WTC11 (cell line): Measurements from ENCODE around the gene DGUOK. TPM values are rescaled to one million over a fixed set of nuclear protein-coding genes. Genes with fewer than 3 reads are reported as not detected.
A peak's percentile ranks its signal among the peaks of the same experiment; 100 is the strongest.
"Not testable (repeated sequence)": the region's sequence is repeated elsewhere in the genome, so short reads cannot be mapped to it uniquely, and the experiment has no call there.

Experiments used
- ATAC-seq: fragments of 200-7000 bp; cut with Tn5 transposase; 2 replicates; pipeline ENCODE4 v1.10.0; 2021; ENCODE audit warnings: mild to moderate bottlenecking, moderate library complexity
- CTCF ChIA-PET: fragments of 300-600 bp; sonication (Branson Sonifier 250); formaldehyde crosslinking; loops from one replicate; lab custom pipeline; 2021; ENCODE audit warnings: antibody characterized with exemption; lab: Charles Lee
- POLR2A ChIA-PET: fragments of 350-600 bp; sonication (Branson Sonifier 250); formaldehyde crosslinking; loops from one replicate; lab custom pipeline; 2021; ENCODE audit warnings: antibody characterized with exemption; lab: Charles Lee
- DNase-seq: peaks from one replicate; pipeline ENCODE4 v3.0.0; 2021; ENCODE audit warnings: low spot score
- H3K27ac Mint-ChIP-seq: 2 replicates; pipeline ENCODE4 v1.8.0; 2021; ENCODE audit warnings: mixed read lengths
- H3K27me3 Mint-ChIP-seq: 2 replicates; pipeline ENCODE4 v1.8.0; 2021; ENCODE audit warnings: low read depth, mild to moderate bottlenecking, moderate library complexity, mixed read lengths
- H3K36me3 Mint-ChIP-seq: 2 replicates; pipeline ENCODE4 v1.8.0; 2021; ENCODE audit warnings: mixed read lengths
- H3K4me1 Mint-ChIP-seq: 2 replicates; pipeline ENCODE4 v1.8.0; 2022; ENCODE audit warnings: mixed read lengths
- H3K4me3 Mint-ChIP-seq: 2 replicates; pipeline ENCODE4 v1.8.0; 2021; ENCODE audit warnings: mild to moderate bottlenecking, moderate library complexity, mixed read lengths
- H3K9me3 Mint-ChIP-seq: 2 replicates; pipeline ENCODE4 v1.8.0; 2021; ENCODE audit warnings: mixed read lengths
- CBFB ChIP-seq: sonication (generic); formaldehyde crosslinking; IDR thresholded peaks from 2 replicates; pipeline ENCODE4 v1.8.1; 2022; ENCODE audit warnings: mild to moderate bottlenecking, low read depth, missing genetic modification reagents
- GRHL2 ChIP-seq: fragments of 250-450 bp; sonication (Bioruptor Pico); IDR thresholded peaks from 2 replicates; pipeline ENCODE4 v1.8.0; 2022; ENCODE audit warnings: mild to moderate bottlenecking, moderate library complexity; ENCODE audit not compliant: insufficient replicate concordance, severe bottlenecking
- MYBL2 ChIP-seq: sonication (generic); formaldehyde crosslinking; IDR thresholded peaks from 2 replicates; pipeline ENCODE4 v1.8.1; 2023; ENCODE audit warnings: mild to moderate bottlenecking, moderate library complexity, missing genetic modification reagents
- NR2C2 ChIP-seq: sonication (generic); formaldehyde crosslinking; IDR thresholded peaks from 2 replicates; pipeline ENCODE4 v1.8.0; 2022; ENCODE audit warnings: mild to moderate bottlenecking, missing genetic modification reagents
- RORB ChIP-seq: fragments of 250-450 bp; sonication (Bioruptor Pico); IDR thresholded peaks from 2 replicates; pipeline ENCODE4 v1.9.0; 2021; ENCODE audit warnings: mild to moderate bottlenecking
- SMAD4 ChIP-seq: sonication (generic); formaldehyde crosslinking; IDR thresholded peaks from 2 replicates; pipeline ENCODE4 v1.8.0; 2022; ENCODE audit warnings: mild to moderate bottlenecking, missing genetic modification reagents
- ZNF396 ChIP-seq: fragments of 250-450 bp; sonication (Bioruptor Pico); IDR thresholded peaks from 2 replicates; pipeline ENCODE4 v1.8.0; 2021; ENCODE audit warnings: mild to moderate bottlenecking, moderate library complexity, borderline replicate concordance
- total RNA-seq: library from RNA; stranded (reverse); gene quantifications from 3 replicates; pipeline ENCODE4 v1.2.3, GENCODE V29; 2021
- TF ChIP-seq, protein P1 (sequence below): sonication (generic); formaldehyde crosslinking; IDR thresholded peaks from 2 replicates; pipeline ENCODE4 v1.8.1; 2023; ENCODE audit warnings: mild to moderate bottlenecking, missing genetic modification reagents
- TF ChIP-seq, protein P2 (sequence below): sonication (generic); formaldehyde crosslinking; IDR thresholded peaks from 2 replicates; pipeline ENCODE4 v1.8.1; 2022; ENCODE audit warnings: missing genetic modification reagents, borderline replicate concordance
- TF ChIP-seq, protein P3 (sequence below): sonication (generic); formaldehyde crosslinking; IDR thresholded peaks from 2 replicates; pipeline ENCODE4 v1.8.1; 2022; ENCODE audit warnings: low read depth, missing genetic modification reagents, borderline replicate concordance
- TF ChIP-seq, protein P4 (sequence below): fragments of 250-450 bp; sonication (Bioruptor Pico); IDR thresholded peaks from 2 replicates; pipeline ENCODE4 v1.9.0; 2021; ENCODE audit warnings: mild to moderate bottlenecking
- TF ChIP-seq, protein P5 (sequence below): sonication (generic); formaldehyde crosslinking; IDR thresholded peaks from 2 replicates; pipeline ENCODE4 v1.8.0; 2023; ENCODE audit warnings: missing genetic modification reagents
- TF ChIP-seq, protein P6 (sequence below): fragments of 250-450 bp; sonication (Bioruptor Pico); IDR thresholded peaks from 2 replicates; pipeline ENCODE4 v1.9.0; 2021; ENCODE audit warnings: mild to moderate bottlenecking, borderline replicate concordance

Gene DGUOK
- total RNA-seq, 1 experiment from 2014 or later, result 105 TPM

DNA sequence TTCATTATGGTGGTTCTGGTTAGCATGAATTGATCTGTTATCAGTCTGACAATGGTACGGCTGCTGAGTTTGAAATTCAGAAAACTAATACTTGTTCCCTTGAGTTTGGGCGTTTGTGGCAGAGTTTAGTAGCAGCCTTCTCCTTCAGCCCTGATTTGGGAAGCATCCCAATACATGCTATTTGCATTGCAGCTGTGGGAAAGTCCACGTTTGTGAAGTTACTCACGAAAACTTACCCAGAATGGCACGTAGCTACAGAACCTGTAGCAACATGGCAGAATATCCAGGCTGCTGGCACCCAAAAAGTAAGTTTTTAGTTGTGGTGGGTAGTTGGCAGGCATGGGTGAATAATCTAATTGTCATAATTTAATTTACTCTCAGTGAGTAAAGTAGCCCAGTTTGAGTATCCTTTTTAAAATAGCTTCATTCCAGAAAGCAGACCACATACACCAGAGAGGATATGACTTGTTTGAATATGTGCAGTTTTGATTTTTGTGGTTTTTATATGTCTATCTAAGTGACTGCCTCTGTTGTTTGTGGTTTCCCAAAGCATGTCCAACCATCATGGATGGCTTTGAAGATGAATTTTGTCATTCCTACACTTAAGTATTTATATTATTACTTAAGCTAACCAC, 12.2 kb downstream of the DGUOK start:
- H3K27me3 Mint-ChIP-seq, result no peaks in the 10 kb centered on the region
- ATAC-seq (no peak), DNase-seq (no peak)
- ChIA-PET POLR2A (no interaction called here), CTCF (interaction anchor here (0.6 to 1.4 kb wide), 4 partner anchors 182 to 396 kb away, joined by 3 read pairs; no protein-coding TSS in a partner anchor)
- H3K4me3 Mint-ChIP-seq, result no peak overlapping the region
- H3K36me3 Mint-ChIP-seq, result peaks cover 10% of the 10 kb centered on the region
- peaks cover 4% of the 10 kb centered on the region; the same call in 1 of the 2 replicates for H3K4me1 Mint-ChIP-seq
- no peaks in the 10 kb centered on the region for H3K9me3 Mint-ChIP-seq
- H3K27ac Mint-ChIP-seq, result peak overlapping the region; percentile 46; the same call in 1 of the 2 replicates
- TF ChIP-seq NR2C2 (CRISPR knock-in tag) (no peak), GRHL2 (no peak), SMAD4 (CRISPR knock-in tag) (no peak)
- TF ChIP-seq, protein P1, sequence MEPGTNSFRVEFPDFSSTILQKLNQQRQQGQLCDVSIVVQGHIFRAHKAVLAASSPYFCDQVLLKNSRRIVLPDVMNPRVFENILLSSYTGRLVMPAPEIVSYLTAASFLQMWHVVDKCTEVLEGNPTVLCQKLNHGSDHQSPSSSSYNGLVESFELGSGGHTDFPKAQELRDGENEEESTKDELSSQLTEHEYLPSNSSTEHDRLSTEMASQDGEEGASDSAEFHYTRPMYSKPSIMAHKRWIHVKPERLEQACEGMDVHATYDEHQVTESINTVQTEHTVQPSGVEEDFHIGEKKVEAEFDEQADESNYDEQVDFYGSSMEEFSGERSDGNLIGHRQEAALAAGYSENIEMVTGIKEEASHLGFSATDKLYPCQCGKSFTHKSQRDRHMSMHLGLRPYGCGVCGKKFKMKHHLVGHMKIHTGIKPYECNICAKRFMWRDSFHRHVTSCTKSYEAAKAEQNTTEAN (CRISPR knock-in tag), result no peak

DNA sequence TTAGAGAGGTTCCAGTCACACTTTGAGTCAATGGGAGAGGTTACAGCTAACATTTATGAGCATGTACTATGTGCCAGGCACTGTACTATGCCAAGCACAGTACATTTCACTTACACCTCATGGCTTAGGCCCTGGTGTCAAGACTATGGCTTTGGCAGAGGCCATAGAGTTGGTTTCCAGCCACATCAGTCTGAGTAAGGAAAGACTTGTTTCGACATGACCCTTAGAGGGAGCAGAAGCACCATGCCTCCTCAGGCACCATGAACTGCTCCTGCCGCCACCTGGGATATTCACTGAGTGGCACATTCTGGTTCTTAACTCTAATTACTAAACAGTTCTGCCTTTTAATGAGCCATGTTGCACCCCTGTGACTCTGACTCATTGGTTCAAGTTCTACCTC, 12.7 kb downstream of the DGUOK start:
- Mint-ChIP-seq H3K36me3 (peaks cover 13% of the 10 kb centered on the region), H3K27me3 (no peaks in the 10 kb centered on the region), H3K4me3 (no peak overlapping the region), H3K4me1 (peaks cover 4% of the 10 kb centered on the region; the same call in 1 of the 2 replicates), H3K27ac (peak overlapping the region; percentile 47; the same call in 1 of the 2 replicates), H3K9me3 (no peaks in the 10 kb centered on the region)
- ATAC-seq (peak; percentile 81), DNase-seq (no peak)
- ChIA-PET POLR2A (no interaction called here), CTCF (interaction anchor here (0.6 to 1.4 kb wide), 4 partner anchors 181 to 396 kb away, joined by 3 read pairs; no protein-coding TSS in a partner anchor)
- TF ChIP-seq MYBL2 (CRISPR knock-in tag) (no peak), CBFB (CRISPR knock-in tag) (no peak), RORB (CRISPR knock-in tag) (no peak), ZNF396 (CRISPR knock-in tag) (no peak)
- TF ChIP-seq, protein P2, sequence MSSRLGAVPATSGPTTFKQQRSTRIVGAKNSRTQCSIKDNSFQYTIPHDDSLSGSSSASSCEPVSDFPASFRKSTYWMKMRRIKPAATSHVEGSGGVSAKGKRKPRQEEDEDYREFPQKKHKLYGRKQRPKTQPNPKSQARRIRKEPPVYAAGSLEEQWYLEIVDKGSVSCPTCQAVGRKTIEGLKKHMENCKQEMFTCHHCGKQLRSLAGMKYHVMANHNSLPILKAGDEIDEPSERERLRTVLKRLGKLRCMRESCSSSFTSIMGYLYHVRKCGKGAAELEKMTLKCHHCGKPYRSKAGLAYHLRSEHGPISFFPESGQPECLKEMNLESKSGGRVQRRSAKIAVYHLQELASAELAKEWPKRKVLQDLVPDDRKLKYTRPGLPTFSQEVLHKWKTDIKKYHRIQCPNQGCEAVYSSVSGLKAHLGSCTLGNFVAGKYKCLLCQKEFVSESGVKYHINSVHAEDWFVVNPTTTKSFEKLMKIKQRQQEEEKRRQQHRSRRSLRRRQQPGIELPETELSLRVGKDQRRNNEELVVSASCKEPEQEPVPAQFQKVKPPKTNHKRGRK (CRISPR knock-in tag), result no peak
- TF ChIP-seq, protein P3, sequence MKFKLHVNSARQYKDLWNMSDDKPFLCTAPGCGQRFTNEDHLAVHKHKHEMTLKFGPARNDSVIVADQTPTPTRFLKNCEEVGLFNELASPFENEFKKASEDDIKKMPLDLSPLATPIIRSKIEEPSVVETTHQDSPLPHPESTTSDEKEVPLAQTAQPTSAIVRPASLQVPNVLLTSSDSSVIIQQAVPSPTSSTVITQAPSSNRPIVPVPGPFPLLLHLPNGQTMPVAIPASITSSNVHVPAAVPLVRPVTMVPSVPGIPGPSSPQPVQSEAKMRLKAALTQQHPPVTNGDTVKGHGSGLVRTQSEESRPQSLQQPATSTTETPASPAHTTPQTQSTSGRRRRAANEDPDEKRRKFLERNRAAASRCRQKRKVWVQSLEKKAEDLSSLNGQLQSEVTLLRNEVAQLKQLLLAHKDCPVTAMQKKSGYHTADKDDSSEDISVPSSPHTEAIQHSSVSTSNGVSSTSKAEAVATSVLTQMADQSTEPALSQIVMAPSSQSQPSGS (CRISPR knock-in tag), result no peak
- TF ChIP-seq, protein P4, sequence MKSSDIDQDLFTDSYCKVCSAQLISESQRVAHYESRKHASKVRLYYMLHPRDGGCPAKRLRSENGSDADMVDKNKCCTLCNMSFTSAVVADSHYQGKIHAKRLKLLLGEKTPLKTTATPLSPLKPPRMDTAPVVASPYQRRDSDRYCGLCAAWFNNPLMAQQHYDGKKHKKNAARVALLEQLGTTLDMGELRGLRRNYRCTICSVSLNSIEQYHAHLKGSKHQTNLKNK (CRISPR knock-in tag), result no peak
- TF ChIP-seq, protein P5, sequence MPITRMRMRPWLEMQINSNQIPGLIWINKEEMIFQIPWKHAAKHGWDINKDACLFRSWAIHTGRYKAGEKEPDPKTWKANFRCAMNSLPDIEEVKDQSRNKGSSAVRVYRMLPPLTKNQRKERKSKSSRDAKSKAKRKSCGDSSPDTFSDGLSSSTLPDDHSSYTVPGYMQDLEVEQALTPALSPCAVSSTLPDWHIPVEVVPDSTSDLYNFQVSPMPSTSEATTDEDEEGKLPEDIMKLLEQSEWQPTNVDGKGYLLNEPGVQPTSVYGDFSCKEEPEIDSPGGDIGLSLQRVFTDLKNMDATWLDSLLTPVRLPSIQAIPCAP (CRISPR knock-in tag), result no peak
- TF ChIP-seq, protein P6, sequence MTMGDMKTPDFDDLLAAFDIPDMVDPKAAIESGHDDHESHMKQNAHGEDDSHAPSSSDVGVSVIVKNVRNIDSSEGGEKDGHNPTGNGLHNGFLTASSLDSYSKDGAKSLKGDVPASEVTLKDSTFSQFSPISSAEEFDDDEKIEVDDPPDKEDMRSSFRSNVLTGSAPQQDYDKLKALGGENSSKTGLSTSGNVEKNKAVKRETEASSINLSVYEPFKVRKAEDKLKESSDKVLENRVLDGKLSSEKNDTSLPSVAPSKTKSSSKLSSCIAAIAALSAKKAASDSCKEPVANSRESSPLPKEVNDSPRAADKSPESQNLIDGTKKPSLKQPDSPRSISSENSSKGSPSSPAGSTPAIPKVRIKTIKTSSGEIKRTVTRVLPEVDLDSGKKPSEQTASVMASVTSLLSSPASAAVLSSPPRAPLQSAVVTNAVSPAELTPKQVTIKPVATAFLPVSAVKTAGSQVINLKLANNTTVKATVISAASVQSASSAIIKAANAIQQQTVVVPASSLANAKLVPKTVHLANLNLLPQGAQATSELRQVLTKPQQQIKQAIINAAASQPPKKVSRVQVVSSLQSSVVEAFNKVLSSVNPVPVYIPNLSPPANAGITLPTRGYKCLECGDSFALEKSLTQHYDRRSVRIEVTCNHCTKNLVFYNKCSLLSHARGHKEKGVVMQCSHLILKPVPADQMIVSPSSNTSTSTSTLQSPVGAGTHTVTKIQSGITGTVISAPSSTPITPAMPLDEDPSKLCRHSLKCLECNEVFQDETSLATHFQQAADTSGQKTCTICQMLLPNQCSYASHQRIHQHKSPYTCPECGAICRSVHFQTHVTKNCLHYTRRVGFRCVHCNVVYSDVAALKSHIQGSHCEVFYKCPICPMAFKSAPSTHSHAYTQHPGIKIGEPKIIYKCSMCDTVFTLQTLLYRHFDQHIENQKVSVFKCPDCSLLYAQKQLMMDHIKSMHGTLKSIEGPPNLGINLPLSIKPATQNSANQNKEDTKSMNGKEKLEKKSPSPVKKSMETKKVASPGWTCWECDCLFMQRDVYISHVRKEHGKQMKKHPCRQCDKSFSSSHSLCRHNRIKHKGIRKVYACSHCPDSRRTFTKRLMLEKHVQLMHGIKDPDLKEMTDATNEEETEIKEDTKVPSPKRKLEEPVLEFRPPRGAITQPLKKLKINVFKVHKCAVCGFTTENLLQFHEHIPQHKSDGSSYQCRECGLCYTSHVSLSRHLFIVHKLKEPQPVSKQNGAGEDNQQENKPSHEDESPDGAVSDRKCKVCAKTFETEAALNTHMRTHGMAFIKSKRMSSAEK, result no peak

DNA sequence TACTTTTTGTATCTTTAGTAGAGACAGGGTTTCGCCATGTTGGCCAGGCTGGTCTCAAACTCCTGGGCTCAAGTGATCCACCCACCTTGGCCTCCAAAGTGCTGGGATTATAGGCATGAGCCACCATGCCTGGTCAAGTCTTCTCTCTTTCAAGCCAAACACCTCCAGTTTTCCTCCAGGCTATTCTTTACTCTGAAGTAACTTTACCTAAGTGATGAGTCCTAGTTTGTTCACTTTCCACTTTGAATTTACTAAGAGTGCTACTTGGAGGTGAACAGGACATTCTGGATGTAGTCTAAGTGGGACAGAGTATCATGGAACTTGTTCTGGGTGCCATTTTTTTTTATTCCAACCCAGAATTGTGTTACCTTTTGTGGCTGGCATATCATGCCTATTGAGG, 13.4 kb downstream of the DGUOK start:
- peaks cover 15% of the 10 kb centered on the region for H3K36me3 Mint-ChIP-seq
- H3K4me1 Mint-ChIP-seq, H3K27ac Mint-ChIP-seq, H3K9me3 Mint-ChIP-seq, ATAC-seq, POLR2A ChIA-PET, H3K27me3 Mint-ChIP-seq, H3K4me3 Mint-ChIP-seq, DNase-seq: not testable (repeated sequence)
- CTCF ChIA-PET, result interaction anchor here (0.7 kb wide), 1 partner anchor 117 kb away, joined by 3 read pairs; no protein-coding TSS in a partner anchor
